Immature natural killer cell (primary cell): ENCODE data around the gene SGIP1. TPM values are rescaled to one million over a fixed set of nuclear protein-coding genes. Genes with fewer than 3 reads are reported as not detected.
"Not testable (repeated sequence)": the region's sequence is repeated elsewhere in the genome, so short reads cannot be mapped to it uniquely, and the experiment has no call there.

Experiments used
- DNase-seq, 3 donors: peaks; one replicate each; pipeline ENCODE4 v3.0.0; 2022; ENCODE audit warnings: mixed read lengths in 1 of 3
- H3K27ac Mint-ChIP-seq, 6 donors: one replicate each; pipeline ENCODE4 v1.8.0; 2020; ENCODE audit warnings: mixed read lengths in 6 of 6, mild to moderate bottlenecking in 5 of 6, inconsistent platforms in 4 of 6, moderate library complexity in 3 of 6
- H3K27me3 Mint-ChIP-seq, 3 donors: one replicate each; pipeline ENCODE4 v1.8.0; 2020 to 2021; ENCODE audit warnings: low read depth in 3 of 3, mild to moderate bottlenecking in 3 of 3, mixed read lengths in 3 of 3, moderate library complexity in 3 of 3, inconsistent platforms in 1 of 3
- H3K36me3 Mint-ChIP-seq, 3 donors: one replicate each; pipeline ENCODE4 v1.8.0; 2020; ENCODE audit warnings: mixed read lengths in 3 of 3, inconsistent platforms in 2 of 3, mild to moderate bottlenecking in 2 of 3
- H3K4me1 Mint-ChIP-seq, 2 donors: one replicate each; pipeline ENCODE4 v1.8.0; 2020; ENCODE audit warnings: inconsistent platforms in 2 of 2, mild to moderate bottlenecking in 2 of 2, mixed read lengths in 2 of 2, moderate library complexity in 1 of 2
- H3K4me3 Mint-ChIP-seq, 5 donors: one replicate each; pipeline ENCODE4 v1.8.0; 2020; ENCODE audit warnings: mild to moderate bottlenecking in 5 of 5, mixed read lengths in 5 of 5, inconsistent platforms in 3 of 5, moderate library complexity in 3 of 5
- H3K9me3 Mint-ChIP-seq, 6 donors: one replicate each; pipeline ENCODE4 v1.8.0; 2020; ENCODE audit warnings: mild to moderate bottlenecking in 6 of 6, mixed read lengths in 6 of 6, inconsistent platforms in 4 of 6, moderate library complexity in 3 of 6
- polyA plus RNA-seq, 3 donors: library from polyadenylated mRNA; unstranded; fragments of 300-500 nt; fragmentation: Illumina TruSeq; gene quantifications; one replicate each; pipeline ENCODE4 v1.2.3, GENCODE V29; 2021

SGIP1 gene
- polyA plus RNA-seq, 3 donors from 2014 or later, result not detected

GRCh38 chr1:66690666-66691381 lies 156.9 kb downstream of the SGIP1 start:
- no peak overlapping the region for H3K27ac Mint-ChIP-seq
- peaks cover 0 to 2% (median 0%) of the 10 kb centered on the region in 3 donors for H3K27me3 Mint-ChIP-seq
- no peaks in the 10 kb centered on the region for H3K36me3 Mint-ChIP-seq
- H3K4me3 Mint-ChIP-seq, result no peak overlapping the region
- peaks cover 0 to 3% (median 0%) of the 10 kb centered on the region in 6 donors for H3K9me3 Mint-ChIP-seq
- peaks cover 1 to 6% of the 10 kb centered on the region in 2 donors for H3K4me1 Mint-ChIP-seq
- DNase-seq, result no peak

GRCh38 chr1:66692681-66693080 lies 158.7 kb downstream of the SGIP1 start:
- H3K27ac Mint-ChIP-seq, result no peak overlapping the region
- peaks cover 1 to 6% of the 10 kb centered on the region in 2 donors for H3K4me1 Mint-ChIP-seq
- no peaks in the 10 kb centered on the region for H3K36me3 Mint-ChIP-seq
- H3K9me3 Mint-ChIP-seq, result no peaks in the 10 kb centered on the region
- H3K4me3 Mint-ChIP-seq, result no peak overlapping the region
- no peak for DNase-seq
- H3K27me3 Mint-ChIP-seq, result no peaks in the 10 kb centered on the region

- Mint-ChIP-seq H3K27me3 (no peaks in the 10 kb centered on the region), H3K27ac (no peak overlapping the region), H3K4me1 (peaks cover 1 to 6% of the 10 kb centered on the region in 2 donors), H3K9me3 (peaks cover 0 to under 1% (median 0%) of the 10 kb centered on the region in 6 donors), H3K36me3 (no peaks in the 10 kb centered on the region), H3K4me3 (no peak overlapping the region)
- DNase-seq, result no peak
These were observed 159.9 kb downstream of the SGIP1 start for GRCh38 chr1:66693856-66694255.

- Mint-ChIP-seq H3K4me1 (peaks cover 1 to 6% of the 10 kb centered on the region in 2 donors), H3K27ac (no peak overlapping the region), H3K4me3 (no peak overlapping the region), H3K27me3 (no peaks in the 10 kb centered on the region), H3K36me3 (no peaks in the 10 kb centered on the region), H3K9me3 (peaks cover 0 to 2% (median 0%) of the 10 kb centered on the region in 6 donors)
- no peak for DNase-seq
These were observed 161.2 kb downstream of the SGIP1 start for GRCh38 chr1:66695116-66695515.

- no peak overlapping the region for H3K27ac Mint-ChIP-seq
- no peaks in the 10 kb centered on the region for H3K36me3 Mint-ChIP-seq
- H3K4me3 Mint-ChIP-seq, result no peak overlapping the region
- peaks cover 1 to 6% of the 10 kb centered on the region in 2 donors for H3K4me1 Mint-ChIP-seq
- DNase-seq, result no peak
- peaks cover 0 to 2% (median 0%) of the 10 kb centered on the region in 6 donors for H3K9me3 Mint-ChIP-seq
- peaks cover 0 to 3% (median 2%) of the 10 kb centered on the region in 3 donors for H3K27me3 Mint-ChIP-seq
These were observed 162.8 kb downstream of the SGIP1 start for GRCh38 chr1:66696771-66697170.

- Mint-ChIP-seq H3K27me3 (peaks cover 0 to 3% (median 2%) of the 10 kb centered on the region in 3 donors), H3K4me3 (no peak overlapping the region), H3K36me3 (no peaks in the 10 kb centered on the region)
These were observed 165.3 kb downstream of the SGIP1 start for GRCh38 chr1:66699213-66699612.

GRCh38 chr1:66704177-66704875 lies 170.4 kb downstream of the SGIP1 start:
- Mint-ChIP-seq H3K36me3 (no peaks in the 10 kb centered on the region), H3K4me1 (no peaks in the 10 kb centered on the region), H3K27me3 (peaks cover 3 to 5% (median 3%) of the 10 kb centered on the region in 3 donors), H3K9me3 (peaks cover 0 to 1% (median 0%) of the 10 kb centered on the region in 6 donors), H3K27ac (no peak overlapping the region), H3K4me3 (no peak overlapping the region)
- DNase-seq, result no peak

More at GRCh38 chr1:66699213-66699612, 165.3 kb downstream of the SGIP1 start:
- Mint-ChIP-seq H3K9me3 (peaks cover 0 to 2% (median 0%) of the 10 kb centered on the region in 6 donors), H3K4me1 (peaks cover 1 to 6% of the 10 kb centered on the region in 2 donors), H3K27ac (no peak overlapping the region)
- no peak for DNase-seq

GRCh38 chr1:66705110-66705509 lies 171.2 kb downstream of the SGIP1 start:
- Mint-ChIP-seq H3K4me1 (no peaks in the 10 kb centered on the region), H3K27me3 (peaks cover 3 to 5% (median 3%) of the 10 kb centered on the region in 3 donors), H3K9me3 (peaks cover 0 to 1% (median 0%) of the 10 kb centered on the region in 6 donors), H3K36me3 (no peaks in the 10 kb centered on the region), H3K27ac (no peak overlapping the region), H3K4me3 (no peak overlapping the region)
- DNase-seq, result no peak

GRCh38 chr1:66711420-66711819 lies 177.5 kb downstream of the SGIP1 start:
- DNase-seq, result no peak
- Mint-ChIP-seq H3K27me3 (peaks cover 0 to 2% (median 0%) of the 10 kb centered on the region in 3 donors), H3K36me3 (no peaks in the 10 kb centered on the region), H3K9me3 (no peaks in the 10 kb centered on the region), H3K4me1 (no peaks in the 10 kb centered on the region), H3K27ac (no peak overlapping the region), H3K4me3 (no peak overlapping the region)

- Mint-ChIP-seq H3K27ac (no peak overlapping the region), H3K27me3 (peaks cover 0 to 2% (median 0%) of the 10 kb centered on the region in 3 donors), H3K9me3 (no peaks in the 10 kb centered on the region), H3K4me1 (no peaks in the 10 kb centered on the region), H3K36me3 (no peaks in the 10 kb centered on the region), H3K4me3 (no peak overlapping the region)
- DNase-seq, result no peak
These were observed 178.9 kb downstream of the SGIP1 start for GRCh38 chr1:66712839-66713238.

GRCh38 chr1:66723985-66724384 lies 190.0 kb downstream of the SGIP1 start:
- H3K9me3 Mint-ChIP-seq, result no peaks in the 10 kb centered on the region
- no peak overlapping the region for H3K4me3 Mint-ChIP-seq
- no peak for DNase-seq
- H3K27me3 Mint-ChIP-seq, result peaks cover 0 to 7% (median 6%) of the 10 kb centered on the region in 3 donors
- H3K27ac Mint-ChIP-seq, result no peak overlapping the region
- H3K36me3 Mint-ChIP-seq, result no peaks in the 10 kb centered on the region
- peaks cover 0 to under 1% of the 10 kb centered on the region in 2 donors for H3K4me1 Mint-ChIP-seq

GRCh38 chr1:66725885-66726665 lies 192.1 kb downstream of the SGIP1 start:
- peak; percentile 34 to 45 (median 38) for DNase-seq
- peaks cover 0 to 8% (median 7%) of the 10 kb centered on the region in 3 donors for H3K27me3 Mint-ChIP-seq
- no peaks in the 10 kb centered on the region for H3K36me3 Mint-ChIP-seq
- H3K4me1 Mint-ChIP-seq, result peaks cover 0 to 5% of the 10 kb centered on the region in 2 donors
- H3K27ac Mint-ChIP-seq, result no peak overlapping the region
- H3K4me3 Mint-ChIP-seq, result no peak overlapping the region
- H3K9me3 Mint-ChIP-seq, result no peaks in the 10 kb centered on the region

- H3K4me3 Mint-ChIP-seq, result no peak overlapping the region
- no peaks in the 10 kb centered on the region for H3K36me3 Mint-ChIP-seq
- H3K9me3 Mint-ChIP-seq, result no peaks in the 10 kb centered on the region
- DNase-seq, result no peak
- H3K27ac Mint-ChIP-seq, result no peak overlapping the region
- H3K27me3 Mint-ChIP-seq, result peaks cover 0 to 6% (median 4%) of the 10 kb centered on the region in 3 donors
- H3K4me1 Mint-ChIP-seq, result peaks cover 0 to 5% of the 10 kb centered on the region in 2 donors
These were observed 194.1 kb downstream of the SGIP1 start for GRCh38 chr1:66728021-66728420.

GRCh38 chr1:66728716-66729115 lies 194.8 kb downstream of the SGIP1 start:
- not testable (repeated sequence) for H3K4me1 Mint-ChIP-seq, DNase-seq, H3K36me3 Mint-ChIP-seq, H3K4me3 Mint-ChIP-seq, H3K27ac Mint-ChIP-seq, H3K9me3 Mint-ChIP-seq, H3K27me3 Mint-ChIP-seq
